CD4-positive, alpha-beta T cell treated with Interleukin-6 for 4 hours (primary cell): ENCODE results near the gene OR2C3.
"Not testable (repeated sequence)": the region's sequence is repeated elsewhere in the genome, so short reads cannot be mapped to it uniquely, and the experiment has no call there.

Source experiments
- DNase-seq: peaks from one replicate; pipeline ENCODE4 v3.0.0-alpha.2; 2020; ENCODE audit warnings: mixed read lengths

OR2C3 gene

DNA sequence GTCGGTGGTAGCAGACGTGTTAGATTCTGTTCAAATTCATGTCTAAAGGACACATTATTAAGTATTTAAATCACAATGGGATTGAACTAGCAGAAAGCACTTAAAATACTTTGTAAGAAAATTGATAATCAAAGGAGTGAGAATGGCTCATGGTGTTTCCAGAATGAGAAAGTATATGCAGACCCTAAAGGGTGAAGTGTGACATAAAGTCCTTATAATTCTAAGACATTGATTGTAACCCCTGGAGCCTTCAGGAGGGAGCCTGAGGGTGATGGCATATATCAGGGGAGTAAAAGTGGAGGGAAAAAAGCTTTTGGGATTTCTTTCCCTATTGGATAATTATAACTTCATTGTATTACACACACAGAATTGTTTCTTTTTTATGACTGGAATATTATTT lies at the start of gene OR2C3:
Gene OR2C3, minus strand, starts transcription at position 101 of the 400 bp plus-strand sequence. CDS start 3,929 bp downstream, outside the sequence.
- DNase-seq, result no peak

DNA sequence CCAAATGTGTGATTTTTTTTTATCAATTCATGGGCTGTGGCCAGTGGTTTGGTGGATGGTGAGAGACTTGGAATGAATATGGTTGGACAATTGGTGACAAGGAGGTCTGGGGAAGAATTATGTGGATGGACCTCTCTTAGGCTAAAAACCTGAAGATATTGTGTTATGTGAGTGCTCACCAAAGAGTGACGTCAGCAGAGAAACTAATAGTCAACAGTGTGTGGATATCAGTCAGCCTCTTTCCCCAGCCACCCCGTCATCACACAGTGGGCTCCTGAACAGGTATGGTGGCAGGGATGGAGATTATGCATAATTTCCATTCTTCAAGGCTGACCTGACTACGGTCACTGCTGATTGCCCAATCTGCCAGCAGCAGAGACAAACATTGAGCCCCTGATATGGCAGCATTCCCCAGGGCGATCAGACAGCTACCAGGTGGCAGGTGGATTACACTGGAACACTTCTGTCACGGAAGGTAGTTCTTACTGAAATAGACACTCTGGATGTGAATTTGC lies 42.8 kb upstream of the OR2C3 start:
- no peak for DNase-seq

DNA sequence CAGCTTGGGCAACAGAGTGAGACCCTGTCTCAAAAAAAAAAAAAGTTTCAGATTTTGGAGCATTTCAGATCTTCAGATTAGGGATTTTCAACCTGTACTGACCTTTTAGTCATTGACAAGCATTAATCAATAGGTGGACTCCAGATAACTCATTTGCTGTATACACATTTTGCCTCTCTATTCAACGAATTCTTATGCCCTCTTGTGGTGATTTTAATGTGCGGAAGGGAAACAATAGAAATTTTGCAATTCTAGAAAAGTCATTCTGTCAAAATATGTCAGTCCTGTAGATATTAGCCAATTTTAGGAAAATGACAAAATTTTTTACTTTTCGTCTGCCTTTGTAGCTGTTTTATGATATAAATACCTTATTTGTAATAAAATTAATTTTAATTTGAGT lies 40.3 kb upstream of the OR2C3 start:
- no peak for DNase-seq

DNA sequence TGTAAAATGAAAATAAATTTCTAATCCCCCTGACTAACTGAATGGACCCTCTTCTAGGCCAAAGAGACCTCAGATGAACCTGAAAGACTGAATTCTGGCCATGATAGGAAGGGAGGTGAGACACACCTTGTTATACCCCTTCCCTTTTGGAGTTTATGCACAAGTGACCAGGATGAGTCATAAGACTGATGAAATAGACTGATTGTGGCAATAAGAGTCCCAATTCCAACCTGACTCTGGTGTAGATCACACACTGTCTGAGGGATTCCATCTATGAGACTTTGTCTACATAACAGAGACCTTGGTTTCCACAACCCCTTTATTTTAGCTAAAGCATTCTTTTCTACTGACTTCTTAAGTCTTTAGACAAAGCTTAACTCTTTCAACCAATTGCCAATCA lies 38.4 kb upstream of the OR2C3 start:
- no peak for DNase-seq

- DNase-seq, result no peak
Measured at GRCh38 chr1:247574236-247574635, 38.0 kb upstream of the OR2C3 start.

- DNase-seq, result no peak
Measured at GRCh38 chr1:247562198-247562597, 26.0 kb upstream of the OR2C3 start.

DNA sequence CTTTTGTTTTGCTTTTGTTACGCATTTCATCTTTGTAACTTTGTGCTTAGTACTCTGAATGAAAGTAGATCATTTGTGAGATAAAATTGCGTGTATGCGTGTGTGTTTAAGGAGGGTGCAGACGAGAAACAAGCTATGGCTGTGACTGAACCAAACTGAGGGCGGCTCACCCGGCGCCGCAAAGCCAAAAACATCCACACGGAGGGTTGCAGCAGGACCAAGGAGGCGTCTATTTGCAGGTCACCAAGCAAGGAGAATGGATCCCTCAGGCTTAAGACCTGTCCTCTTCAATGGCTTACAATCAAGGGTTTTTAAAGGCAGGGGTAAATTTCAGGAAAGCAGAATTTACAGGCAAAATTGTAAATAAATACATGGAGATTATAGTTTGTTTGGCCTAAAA lies 25.5 kb upstream of the OR2C3 start:
- no peak for DNase-seq

- DNase-seq, result no peak
Measured at GRCh38 chr1:247557926-247558674, 21.9 kb upstream of the OR2C3 start.

- no peak for DNase-seq
Measured at GRCh38 chr1:247552231-247552630, 16.0 kb upstream of the OR2C3 start.

DNA sequence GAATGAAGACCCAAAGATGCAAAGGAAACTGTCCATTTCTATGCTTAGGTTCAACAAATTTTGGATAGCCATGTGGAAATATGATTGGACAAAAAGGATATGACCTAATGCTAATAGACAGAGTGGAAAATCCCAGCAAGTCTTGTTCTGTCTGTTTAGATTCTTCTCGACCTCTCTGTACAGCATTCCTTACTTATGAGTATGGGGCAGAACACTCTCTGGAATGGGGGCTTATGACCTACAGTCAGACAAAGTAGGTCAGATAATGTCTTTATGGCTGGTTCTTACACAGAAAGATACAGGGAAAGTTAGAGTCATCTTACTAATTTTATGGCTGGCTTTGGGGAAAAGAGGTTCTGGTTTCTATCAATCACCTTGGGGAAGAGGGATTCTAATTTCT lies 15.5 kb upstream of the OR2C3 start:
- no peak for DNase-seq

- no peak for DNase-seq
Measured at GRCh38 chr1:247548769-247549182, 12.5 kb upstream of the OR2C3 start, which contains the start of gene GCSAML. Gene GCSAML (plus strand): TSS chr1:247549134. CDS start chr1:247549192, 58 bp downstream.

- no peak for DNase-seq
Measured at GRCh38 chr1:247548092-247548491, 11.9 kb upstream of the OR2C3 start.

GRCh38 chr1:247542811-247543210 lies 6.6 kb upstream of the OR2C3 start:
- DNase-seq, result no peak

GRCh38 chr1:247540581-247540980 lies 4.3 kb upstream of the OR2C3 start:
- no peak for DNase-seq

- no peak for DNase-seq
Measured at GRCh38 chr1:247539215-247539614, 3.0 kb upstream of the OR2C3 start.

DNA sequence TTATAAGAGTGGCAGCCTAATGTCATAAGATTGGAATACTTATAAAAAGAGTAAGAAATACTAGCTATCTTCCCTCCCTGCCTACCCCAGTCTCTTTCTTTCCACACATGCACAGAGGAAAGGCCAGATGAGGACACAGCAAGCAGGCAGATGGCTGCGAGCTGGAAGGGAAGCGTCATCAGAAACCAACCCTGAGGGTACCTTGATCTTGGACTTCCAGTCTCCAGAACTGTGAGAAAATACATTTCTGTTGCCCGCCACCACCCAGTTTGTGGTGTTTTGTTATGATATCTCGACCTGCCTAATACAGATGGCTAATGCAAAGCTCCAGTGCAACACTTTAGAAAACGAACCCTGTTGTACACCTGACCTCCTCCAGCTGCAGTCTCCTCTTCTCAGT lies 2.3 kb upstream of the OR2C3 start:
- DNase-seq, result no peak

DNA sequence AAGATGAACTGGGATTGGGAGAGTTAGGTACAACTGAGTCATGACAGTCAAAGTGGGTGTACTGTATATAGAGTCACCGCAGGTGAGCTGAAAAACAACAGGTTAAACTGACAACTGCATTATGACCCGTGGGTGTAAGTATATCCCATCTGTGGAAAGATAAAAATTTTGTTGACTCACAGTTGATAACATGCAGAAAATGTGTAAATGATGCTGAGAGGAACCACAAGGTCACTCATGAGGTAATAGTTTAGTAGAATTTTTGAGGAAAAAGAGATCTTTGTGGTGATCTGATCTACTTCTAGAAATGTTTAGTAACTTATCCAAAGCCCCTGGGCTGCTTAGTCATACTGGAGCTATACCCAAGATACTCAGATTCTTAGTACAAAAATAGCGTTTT lies 838 bp downstream of the OR2C3 start:
- no peak for DNase-seq

GRCh38 chr1:247531937-247532336 lies 4.3 kb downstream of the OR2C3 start:
- no peak for DNase-seq

DNA sequence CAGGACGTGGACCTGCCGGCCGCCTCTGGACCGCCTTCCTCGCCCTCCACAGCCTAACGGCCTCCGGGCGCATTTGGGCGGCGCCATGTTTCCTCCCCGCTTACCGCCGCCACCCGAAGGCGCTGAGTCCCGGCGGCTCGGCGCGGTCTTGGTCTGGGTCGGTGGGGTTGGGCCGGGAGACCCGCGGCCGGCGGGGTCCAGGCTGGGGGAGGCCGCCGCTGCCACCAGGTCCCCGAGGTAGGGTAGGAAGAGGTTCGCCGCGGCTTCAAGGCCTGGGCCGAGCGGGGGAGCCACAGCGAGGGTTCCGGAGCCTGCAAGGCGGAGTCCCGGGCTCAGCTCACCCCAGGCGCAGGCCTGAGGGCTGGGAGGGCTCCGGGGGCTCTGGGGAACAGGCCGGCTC lies 5.5 kb downstream of the OR2C3 start:
- no peak for DNase-seq

- no peak for DNase-seq
Measured at GRCh38 chr1:247529771-247530355, 6.4 kb downstream of the OR2C3 start.

- DNase-seq, result no peak
Measured at GRCh38 chr1:247528812-247529474, 7.3 kb downstream of the OR2C3 start.

DNA sequence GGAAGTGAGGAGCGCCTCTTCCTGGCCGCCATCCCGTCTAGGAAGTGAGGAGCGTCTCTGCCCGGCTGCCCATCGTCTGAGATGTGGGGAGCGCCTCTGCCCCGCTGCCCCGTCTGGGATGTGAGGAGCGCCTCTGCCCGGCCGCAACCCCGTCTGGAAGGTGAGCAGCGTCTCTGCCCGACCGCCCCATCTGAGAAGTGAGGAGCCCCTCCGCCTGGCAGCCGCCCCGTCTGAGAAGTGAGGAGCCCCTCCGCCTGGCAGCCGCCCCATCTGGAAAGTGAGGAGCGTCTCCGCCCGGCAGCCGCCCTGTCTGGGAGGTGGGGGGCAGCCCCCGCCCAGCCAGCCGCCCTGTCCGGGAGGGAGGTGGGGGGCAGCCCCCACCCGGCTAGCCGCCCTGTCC lies 14.4 kb downstream of the OR2C3 start:
- not testable (repeated sequence) for DNase-seq

DNA sequence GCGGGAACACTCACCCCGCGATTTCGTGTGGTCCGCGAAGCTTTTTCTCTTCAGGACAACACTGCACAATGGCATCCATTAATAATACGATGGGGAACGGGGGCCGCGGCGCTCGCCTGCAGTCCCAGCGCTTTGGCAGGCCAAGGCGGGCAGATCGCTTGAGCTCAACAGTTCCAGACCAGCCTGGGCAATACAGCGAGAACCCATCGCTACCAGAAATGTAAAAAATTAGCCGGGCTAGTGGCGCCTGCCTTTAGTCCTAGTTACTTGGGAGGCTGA lies 17.7 kb downstream of the OR2C3 start:
- no peak for DNase-seq
